Activated gamma-delta T cell treated with Interleukin-2 at 50 U/mL for 16 hours (primary cell): ENCODE data around the gene ARF5.
"Not testable (repeated sequence)": the region's sequence is repeated elsewhere in the genome, so short reads cannot be mapped to it uniquely, and the experiment has no call there.

Experiments used
- DNase-seq: peaks from one replicate; pipeline ENCODE4 v3.0.0-alpha.2; 2020

ARF5 gene

DNA sequence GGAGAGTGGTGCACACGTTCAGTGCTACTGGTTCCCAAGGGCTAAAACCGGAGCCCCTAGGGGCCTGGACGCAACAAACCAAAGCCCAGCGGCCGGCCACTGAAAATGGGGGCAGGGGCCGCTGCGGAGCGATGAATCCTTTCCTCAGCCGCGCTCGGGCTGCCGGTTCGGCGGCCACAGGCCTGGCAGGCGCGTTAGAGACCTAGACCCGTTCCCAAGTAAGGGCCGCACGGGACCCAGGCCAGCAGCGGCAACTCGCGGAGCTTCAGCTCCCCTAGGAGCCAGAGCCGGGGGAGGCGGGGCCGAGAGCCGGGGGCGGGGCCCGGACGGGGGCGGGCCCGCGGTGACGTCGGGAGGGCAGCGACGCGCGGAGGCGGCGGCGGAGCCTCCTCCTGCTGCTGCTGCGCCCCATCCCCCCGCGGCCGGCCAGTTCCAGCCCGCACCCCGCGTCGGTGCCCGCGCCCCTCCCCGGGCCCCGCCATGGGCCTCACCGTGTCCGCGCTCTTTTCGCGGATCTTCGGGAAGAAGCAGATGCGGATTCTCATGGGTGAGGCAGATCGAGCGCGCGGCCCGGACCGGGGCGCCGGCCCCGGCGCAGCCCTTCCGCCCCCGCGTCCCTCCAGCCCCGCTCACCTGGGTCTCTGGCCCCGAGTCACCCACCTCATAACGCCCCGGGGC lies at the start of gene ARF5:
Gene ARF5, plus strand, starts transcription at position 393 of the 678 bp plus-strand sequence. Its CDS starts 88 bp downstream, at position 481.
- DNase-seq: peak; percentile 84

DNA sequence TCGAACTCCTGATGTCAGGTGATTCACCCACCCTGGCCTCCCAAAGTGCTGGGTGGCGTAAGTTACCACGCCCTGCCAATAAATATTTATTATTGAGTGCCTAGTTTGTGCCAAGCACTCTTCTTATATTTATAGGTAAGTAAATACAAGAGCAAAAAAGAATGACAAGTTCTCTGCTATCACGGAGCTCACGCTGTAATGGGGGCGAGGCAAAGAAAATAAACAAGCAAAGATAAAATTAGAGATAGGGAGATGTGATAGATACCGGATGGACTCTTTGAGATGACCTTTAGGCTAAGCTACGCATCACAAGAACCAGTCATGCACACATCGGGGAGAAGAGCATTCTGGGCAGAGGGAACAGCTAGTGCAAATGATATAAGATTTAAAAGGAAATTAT lies 49.1 kb upstream of the ARF5 start:
- no peak for DNase-seq

DNA sequence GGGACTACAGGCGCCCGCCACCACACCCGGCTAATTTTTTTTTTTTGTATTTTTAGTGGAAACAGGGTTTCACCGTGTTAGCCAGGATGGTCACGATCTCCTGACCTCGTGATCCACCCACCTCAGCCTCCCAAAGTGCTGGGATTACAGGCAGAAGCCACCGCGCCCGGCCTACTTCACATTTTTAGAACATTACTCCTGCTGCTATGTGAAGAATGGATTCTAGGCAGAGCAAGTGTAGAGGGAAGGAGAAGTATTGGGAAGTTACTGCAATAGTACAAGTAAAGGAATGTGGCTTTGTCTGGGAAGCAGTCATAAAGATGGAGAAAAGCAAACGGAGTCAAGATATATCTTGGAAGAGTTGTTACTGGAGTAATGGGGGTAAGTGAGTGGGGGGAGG lies 47.8 kb upstream of the ARF5 start:
- not testable (repeated sequence) for DNase-seq

DNA sequence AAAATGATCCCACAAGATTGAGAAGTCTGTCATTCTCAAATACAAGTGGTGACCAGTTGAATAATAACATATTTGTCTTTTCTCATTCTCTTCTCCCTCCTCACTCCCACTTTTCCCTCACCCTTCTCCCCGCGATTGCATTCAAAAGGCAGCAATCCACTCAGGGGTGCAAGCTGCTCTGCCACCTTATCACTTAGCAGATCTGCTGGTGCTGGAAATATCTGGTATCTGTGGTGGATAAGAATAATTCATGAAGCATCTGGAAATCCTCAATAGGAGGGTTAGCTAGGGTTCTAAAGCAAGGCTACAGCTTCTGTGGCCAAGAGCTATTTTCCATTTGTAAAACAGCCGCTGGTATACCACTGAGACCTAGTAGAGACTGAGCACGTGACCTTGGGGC lies 46.7 kb upstream of the ARF5 start:
- no peak for DNase-seq

DNA sequence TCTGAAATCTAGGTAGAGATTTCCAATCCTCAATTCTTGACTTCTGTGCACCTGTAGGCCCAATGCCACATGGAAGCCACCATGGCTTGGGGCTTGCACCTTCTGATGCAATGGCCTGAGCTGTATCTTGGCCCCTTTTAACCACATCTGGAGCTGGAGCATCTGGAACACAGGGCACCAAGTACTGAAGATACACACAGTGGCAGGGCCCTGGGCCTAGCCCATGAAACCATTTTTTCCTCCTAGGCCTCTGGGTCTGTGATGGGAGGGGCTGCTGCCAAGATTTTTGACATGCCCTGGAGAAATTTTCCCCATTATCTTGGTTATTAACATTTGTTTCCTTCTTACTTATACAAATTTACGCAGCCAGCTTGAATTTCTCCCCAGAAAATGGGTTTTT lies 41.9 kb upstream of the ARF5 start:
- DNase-seq: no peak

DNA sequence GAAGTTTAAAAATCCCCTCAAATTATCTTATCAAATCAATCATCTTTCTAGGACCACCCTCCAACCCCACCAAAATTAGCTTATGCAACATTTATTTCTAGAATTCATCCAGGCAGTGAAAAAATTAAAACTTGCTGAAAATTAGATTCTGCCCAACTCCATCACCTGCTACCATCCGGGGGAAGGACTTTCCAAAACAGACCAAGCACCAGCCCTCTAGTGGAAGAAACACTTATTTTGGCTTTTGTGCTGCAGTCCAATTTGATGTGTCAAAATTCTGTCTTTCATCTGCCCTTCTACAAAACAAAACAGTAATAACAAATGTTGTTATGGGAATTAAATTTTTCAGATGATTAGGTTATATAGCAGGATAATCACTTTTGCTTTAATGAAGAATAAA lies 38.0 kb upstream of the ARF5 start:
- DNase-seq: no peak

DNA sequence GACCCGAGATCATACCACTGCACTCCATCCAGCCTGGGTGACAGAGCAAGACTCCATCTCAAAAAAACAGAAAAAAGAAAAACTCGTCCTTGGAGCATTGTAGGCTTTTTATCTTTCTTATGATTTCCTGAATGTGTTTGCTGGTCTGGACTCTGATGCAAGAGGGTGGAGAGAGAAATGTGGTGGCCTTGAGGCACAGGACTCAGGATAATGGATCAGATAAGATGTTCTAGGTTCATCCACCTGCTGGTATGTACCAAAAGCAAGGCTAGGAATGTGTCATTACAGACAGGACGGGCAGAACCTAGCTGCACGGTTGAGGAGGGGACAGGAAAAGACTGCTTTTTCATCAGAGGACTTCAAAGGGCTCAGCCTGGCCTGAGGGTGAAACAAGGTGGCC lies 36.3 kb upstream of the ARF5 start:
- DNase-seq: no peak

DNA sequence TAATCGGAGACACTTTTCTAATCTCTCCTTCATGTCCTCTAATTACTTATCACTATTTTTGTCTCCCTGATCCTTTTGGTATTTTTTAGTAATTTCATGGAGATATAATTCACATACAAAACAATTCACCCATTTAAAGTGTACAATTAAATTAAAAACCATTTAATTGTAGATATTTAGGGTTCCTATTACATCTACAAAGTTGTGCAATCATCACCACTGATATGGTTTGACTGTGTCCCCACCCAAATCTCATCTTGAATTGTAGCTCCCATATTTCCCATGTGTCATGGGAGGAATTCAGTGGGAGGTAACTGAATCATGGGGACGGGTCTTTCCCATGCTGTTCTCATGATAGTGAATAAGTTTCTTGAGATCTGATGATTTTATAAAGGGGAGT lies 31.8 kb upstream of the ARF5 start:
- no peak for DNase-seq

DNA sequence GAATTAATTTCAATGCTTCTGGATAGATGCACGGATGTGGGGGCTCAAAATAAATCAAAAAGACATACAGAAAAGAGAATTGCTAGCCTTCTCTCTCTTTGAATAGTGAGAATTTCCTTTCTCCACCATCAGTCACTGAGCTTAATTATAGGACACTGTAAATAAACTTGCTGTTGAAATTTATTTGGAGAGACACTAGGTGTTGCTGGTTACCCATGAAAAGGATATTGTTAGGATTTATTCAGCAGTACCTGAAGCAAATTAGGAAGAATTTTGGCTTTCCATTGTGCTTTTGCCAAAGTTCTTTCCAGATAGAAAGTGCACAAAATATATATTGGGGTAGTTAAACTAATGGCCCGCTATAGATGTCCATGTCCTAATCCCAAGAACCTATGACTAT lies 30.4 kb upstream of the ARF5 start:
- no peak for DNase-seq

DNA sequence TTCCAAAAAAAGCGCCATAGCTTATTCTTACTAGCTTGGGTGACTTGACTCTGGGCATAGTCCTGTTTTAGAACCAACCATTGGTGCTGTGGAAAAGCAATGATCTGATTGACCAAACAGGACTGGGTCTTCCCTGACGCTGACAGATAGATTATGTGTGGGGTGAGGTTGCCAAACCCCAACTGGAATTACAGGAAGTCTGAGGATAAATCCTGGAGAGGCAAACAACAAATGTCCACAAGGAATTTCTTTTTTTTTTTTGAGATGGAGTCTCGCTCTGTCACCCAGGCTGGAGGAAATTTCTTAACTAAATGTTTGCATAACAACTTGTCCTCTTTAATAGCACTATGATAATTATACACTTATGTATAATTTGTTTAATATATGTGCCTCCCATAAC lies 22.0 kb upstream of the ARF5 start:
- no peak for DNase-seq

DNA sequence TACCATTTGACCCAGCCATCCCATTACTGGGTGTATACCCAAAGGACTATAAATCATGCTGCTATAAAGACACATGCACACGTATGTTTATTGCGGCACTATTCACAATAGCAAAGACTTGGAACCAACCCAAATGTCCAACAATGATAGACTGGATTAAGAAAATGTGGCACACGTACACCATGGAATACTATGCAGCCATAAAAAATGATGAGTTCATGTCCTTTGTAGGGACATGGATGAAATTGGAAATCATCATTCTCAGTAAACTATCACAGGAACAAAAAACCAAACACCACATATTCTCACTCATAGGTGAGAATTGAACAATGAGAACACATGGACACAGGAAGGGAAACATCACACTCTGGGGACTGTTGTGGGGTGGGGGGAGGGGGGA lies 20.2 kb upstream of the ARF5 start:
- not testable (repeated sequence) for DNase-seq

DNA sequence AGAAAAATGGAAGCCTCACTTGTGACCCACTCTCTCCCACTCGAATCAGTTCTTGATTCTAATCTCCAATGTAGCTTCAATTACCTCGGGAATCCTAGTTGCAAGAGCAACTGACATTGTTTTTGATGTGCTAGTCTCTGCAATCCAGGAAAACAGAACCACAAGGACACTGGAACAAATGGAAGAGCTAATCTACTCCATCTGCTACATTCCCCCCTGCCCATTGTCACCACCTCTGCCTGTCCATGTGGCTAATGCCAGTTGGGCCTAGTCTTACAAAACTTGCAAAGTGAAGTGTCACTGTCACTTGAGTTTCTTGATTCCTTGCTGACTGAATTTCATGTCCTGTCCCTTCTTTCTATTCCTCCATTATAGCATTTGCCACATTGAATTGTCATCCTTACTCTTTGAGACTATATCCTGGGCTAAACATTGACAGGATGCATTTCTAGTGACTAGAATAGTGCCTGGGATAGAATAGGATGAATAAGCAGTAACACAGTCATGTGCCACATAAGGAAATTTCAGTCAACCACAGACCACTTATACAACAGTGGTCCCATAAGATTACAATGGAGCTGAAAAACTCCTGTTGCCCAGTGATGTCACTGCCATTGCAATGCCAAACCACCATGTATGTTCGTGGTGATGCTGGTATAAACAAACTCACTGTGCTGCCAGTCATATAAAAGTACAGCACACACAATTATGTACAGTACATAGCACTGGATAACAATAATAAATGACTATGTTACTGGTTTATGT lies 16.3 kb upstream of the ARF5 start:
- DNase-seq: no peak

DNA sequence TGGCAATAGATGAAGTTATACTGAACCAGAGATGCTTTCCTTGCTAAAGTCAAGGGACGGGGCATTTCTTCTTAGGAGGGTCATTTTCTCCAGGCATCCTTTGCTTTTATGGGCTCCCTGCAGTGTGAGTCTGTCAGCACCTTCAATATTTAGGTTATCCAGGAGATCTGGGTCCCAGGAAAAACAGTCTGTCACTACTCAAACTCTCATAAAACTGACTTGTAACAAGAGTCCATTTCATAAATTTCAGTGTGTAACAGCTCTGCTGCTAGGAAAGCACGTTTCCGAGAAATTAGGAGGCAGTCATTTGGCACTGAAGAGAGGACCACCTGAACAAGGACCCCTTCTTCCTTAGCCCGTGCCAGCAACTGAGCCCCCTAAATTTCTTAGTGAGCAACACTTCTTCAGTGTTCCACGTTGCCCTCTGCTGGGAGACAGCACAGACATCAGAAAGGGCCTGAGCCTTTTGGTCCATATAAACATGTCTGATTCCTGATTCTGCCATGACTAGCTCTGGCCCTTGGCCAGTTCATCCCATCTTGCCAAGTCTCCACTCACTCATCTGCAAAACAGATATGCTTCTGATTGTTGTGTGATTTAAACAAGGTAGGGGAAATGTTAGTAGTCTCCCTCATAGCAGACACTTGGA lies 10.1 kb upstream of the ARF5 start:
- DNase-seq: no peak

DNA sequence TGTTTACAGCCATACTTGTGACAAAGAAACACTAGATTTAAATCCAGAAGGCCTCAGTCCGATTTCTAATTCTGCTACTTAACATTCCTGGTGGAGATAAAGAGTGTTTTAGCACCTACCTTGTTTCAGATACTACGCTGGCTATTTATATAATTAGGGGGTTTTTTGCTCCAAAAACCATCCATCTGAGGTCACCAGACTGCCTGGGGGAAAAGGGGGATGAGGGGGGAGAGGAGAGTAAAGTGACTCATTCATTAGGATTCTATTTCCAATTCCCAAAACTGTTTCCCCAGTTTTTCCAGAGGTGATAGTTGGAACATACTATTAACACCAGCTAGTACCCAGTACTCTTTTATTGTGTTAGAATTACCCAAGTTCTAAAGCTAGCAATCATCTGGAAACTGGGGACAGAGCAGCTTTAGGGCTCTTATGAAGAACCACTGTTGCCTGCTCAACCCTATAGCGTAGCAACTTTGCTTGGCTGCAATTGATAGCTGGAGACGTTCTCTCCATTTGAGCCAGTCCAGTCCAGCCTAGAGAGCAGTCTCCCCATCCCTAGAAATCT lies 9.4 kb upstream of the ARF5 start:
- no peak for DNase-seq

DNA sequence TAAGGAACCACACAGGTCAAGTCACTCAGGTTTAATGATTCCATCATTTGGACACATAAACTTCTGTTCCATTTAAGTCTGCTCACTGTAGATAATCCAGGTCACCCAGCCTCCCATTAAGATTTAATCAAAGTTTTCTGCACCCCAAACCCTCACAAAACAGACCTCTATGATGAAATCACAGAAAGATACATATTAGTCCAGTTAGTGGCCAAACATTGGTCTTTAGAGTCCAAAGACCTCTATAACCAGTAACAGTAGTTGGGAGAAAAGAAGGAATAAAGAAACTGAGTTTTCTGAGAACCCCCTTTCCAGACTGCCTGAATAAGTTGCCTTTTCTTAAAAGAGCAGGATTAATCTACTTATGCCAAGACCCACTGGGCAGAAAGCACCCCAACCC lies 7.6 kb upstream of the ARF5 start:
- no peak for DNase-seq

DNA sequence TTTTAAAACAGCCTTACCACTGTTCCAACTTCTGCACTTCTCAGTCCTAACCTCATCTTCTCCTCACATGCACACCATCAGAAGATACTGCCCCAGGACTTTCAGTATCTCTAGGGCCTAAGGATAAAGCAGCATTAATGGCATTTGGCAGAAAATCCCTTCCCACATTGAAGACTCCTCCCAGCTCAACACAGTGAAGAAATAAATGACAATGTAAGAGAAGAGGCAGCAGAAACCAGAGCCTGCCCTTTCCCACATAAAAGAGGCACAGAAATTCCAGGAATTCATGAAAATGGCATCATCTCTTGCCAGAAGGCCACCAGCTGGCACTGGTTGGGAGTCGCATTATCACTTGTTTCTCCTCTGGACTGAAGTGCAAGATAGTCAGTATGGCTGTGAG lies 6.5 kb upstream of the ARF5 start:
- no peak for DNase-seq

DNA sequence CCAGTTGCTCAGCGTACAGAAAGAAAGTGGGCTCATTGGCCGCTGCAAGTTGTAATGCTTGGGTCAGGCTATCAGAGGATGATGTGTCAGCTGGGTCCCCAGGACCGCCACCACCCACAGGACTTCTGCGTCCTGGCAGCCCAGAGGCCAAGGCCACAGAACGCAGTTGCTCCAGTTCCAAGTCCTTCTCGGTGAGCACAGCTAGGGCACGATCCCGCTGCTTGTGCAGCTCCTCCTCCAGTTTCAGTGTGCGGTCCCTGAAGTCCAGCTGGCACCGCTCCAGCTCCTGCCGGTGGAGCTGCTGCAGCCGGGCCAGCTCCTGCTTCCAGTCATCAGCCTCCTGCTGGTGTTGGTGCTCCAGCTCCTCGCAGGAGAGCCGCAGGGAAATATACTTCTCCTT lies 5.8 kb upstream of the ARF5 start:
- DNase-seq: no peak

DNA sequence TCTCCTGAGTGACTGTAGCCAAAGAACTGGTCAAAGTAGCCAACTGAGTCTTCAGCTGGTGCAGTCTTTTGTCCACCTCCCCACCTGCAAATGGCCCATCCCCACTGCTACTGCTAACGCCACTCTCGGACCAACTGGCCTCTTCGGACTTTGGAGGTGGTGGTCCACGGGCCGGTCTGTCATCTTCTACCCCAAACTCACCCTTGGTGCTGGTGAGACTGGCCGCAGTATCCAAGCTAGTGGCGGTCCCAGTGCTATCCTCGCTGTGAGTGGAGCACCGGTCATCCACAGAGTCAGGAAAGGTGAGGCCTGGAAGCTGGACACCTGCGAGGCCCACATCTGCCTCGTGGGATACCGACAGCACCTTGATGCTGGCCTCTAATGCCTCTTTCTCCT lies 3.6 kb upstream of the ARF5 start:
- no peak for DNase-seq

DNA sequence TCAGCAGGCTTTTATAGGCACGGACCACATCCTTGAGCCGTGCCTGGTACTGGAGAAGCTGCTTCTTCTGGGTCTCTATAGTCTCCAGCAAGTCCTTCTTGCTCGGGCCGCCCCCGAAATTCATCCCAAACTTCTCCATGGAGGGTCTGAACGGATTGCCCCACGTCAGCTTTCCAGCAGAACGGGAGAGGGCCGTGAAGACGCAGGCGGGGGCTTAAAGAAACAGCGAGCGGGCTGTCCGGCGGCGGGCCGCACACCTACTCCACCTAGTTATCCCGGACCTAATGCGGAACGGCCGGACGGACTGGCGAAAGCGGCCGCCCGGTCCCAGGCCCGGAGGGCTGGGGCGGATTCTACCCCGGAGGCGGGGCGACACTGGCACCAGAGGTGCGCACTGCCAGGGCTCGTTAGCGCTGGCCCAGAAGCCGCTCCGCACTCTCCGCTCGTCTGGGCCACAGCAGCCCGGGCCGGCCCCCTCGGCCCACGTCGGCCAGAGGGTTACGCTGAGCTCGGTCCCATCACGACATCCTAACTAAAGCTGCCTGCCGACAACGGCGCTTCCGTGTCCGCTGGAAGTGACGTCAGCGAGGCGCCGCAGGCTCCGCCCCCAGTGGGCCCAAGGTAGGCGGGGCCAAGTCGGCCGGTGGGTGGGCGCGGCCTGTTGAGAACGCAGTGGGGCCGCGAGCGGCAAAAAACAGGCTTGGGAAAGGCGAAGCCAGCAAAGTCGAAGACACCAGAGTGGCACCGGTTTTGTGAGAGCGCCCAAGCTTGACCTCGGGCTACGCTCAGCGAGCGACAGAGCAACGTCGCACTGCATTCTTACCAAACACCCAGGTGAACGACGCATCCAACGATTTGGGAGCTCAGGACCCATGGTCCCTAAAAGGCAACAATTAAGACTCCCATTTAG lies 2.9 kb upstream of the ARF5 start, which contains the start of gene GCC1:
Gene GCC1, minus strand, starts transcription at position 553 of the 910 bp plus-strand sequence. Its CDS starts 414 bp downstream, at position 139.
- DNase-seq: peak; percentile 93

DNA sequence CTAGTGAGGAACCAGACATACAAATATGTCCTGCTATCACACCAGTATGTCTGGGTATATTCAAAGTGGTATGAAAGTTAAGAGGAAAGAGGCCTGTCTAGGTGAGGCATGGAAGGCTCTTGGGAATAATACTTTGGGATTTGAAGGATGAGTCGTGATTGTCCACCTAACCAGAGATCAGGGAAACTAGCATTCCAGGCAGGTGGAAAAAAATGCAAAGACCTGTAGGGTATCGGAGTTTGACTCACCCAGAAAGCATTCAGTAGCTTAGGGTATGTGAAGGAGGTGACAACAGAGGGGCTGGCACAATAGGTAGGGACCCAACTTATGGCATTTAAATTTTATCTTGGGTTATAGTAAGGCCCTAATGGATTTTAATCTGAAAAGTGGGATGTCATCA lies 1.9 kb upstream of the ARF5 start:
- no peak for DNase-seq

DNA sequence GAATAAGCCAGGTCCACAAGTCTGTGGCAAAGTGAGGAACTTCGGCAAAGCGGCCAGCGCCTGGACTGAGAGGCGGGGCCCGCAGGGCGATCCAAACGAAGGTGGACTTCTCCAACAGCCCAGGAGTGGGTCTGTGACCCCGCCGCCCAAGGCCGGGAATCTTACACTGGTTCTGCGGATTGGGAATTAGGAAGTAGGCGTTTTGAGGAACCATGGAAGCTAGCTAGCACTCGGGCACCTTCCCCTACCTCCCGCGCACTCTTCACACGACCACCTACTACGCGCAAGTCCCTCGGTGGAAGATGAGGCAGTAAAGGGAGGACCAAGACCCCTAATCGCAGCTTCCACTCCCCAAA lies 570 bp upstream of the ARF5 start:
- no peak for DNase-seq

DNA sequence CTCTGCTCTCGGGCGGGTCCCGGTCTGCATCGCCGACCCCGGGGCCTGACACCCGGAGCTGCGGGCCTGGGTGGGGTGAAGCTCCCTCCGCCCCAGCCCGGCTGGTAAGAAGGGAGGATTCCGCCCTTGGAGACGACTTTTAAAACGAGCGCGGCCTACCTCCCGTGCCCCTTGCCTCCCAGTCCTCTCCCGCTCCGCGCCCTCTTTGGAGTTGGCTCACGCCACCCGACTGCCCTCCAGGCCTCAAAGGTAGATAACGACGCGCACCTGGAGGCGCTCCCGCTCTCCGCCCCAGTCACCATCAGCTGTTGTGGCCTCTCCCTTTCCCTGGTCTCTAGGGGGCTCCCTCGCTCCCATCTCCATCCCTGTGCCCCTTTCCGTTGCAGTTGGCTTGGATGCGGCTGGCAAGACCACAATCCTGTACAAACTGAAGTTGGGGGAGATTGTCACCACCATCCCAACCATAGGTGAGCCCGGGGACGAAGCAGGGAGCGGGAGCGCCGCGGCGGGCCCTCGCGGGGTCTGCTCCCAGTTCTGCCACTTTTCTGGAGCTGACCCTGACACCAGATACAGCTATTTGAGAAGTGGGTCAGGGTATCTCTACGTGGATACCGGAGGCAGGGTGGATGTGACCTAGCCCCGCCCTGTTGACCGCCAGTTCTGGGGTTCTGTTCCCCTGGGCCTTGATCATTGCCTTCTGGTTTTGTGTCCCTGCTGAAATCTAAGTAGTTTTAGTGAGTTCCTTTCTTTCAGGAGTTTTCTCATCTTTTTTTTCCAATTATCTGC lies 679 bp downstream of the ARF5 start:
- peak; percentile 18 for DNase-seq
